GM13976 (cell line): ENCODE data around the gene ABCC6.
"Not testable (repeated sequence)": the region's sequence is repeated elsewhere in the genome, so short reads cannot be mapped to it uniquely, and the experiment has no call there.

Experiments used
- DNase-seq: peaks from one replicate; pipeline ENCODE4 v3.0.0; 2012; ENCODE audit warnings: low spot score
- in situ Hi-C: fragments of 300-500 bp; cut with MboI; formaldehyde crosslinking; loops from one replicate; pipeline ENCODE4 v1.12.0; 2022; ENCODE audit warnings: low sequenced_read_pairs, mixed read lengths, inconsistent platforms; ENCODE audit not compliant: unreplicated experiment
- TF ChIP-seq, protein P1 (sequence below): IDR thresholded peaks from 2 replicates; pipeline ENCODE4 v1.5.1; 2012; ENCODE audit warnings: borderline replicate concordance, mild to moderate bottlenecking; ENCODE audit not compliant: insufficient read depth; ENCODE audit errors: extremely low read depth, missing control alignments, control extremely low read depth

The ABCC6 gene

DNA sequence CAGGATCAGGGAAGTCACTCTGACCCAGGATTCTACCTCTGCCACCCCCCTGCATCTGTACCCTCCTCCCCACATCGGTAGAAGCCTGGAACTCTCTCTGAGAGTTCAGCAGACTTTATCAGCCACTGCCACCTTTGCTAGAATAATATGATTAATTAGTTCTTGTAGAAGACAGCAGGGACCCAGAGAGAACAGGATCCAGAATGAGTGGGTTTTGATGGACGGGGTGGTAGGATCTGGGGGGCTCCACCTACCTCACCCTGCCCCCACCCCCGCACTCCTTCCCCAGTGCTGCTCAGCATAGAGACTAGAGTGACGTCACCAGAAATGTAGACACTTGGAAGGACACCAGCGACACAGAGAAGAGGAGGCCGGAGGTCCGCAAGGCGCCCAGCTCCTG, 33.5 kb downstream of the ABCC6 start:
- in situ Hi-C loops = loop anchor here (10.0 kb wide), 1 partner anchor 415 kb away; no protein-coding TSS in a partner anchor
- no peak for DNase-seq
- TF ChIP-seq, protein P1, sequence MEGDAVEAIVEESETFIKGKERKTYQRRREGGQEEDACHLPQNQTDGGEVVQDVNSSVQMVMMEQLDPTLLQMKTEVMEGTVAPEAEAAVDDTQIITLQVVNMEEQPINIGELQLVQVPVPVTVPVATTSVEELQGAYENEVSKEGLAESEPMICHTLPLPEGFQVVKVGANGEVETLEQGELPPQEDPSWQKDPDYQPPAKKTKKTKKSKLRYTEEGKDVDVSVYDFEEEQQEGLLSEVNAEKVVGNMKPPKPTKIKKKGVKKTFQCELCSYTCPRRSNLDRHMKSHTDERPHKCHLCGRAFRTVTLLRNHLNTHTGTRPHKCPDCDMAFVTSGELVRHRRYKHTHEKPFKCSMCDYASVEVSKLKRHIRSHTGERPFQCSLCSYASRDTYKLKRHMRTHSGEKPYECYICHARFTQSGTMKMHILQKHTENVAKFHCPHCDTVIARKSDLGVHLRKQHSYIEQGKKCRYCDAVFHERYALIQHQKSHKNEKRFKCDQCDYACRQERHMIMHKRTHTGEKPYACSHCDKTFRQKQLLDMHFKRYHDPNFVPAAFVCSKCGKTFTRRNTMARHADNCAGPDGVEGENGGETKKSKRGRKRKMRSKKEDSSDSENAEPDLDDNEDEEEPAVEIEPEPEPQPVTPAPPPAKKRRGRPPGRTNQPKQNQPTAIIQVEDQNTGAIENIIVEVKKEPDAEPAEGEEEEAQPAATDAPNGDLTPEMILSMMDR = no peak

DNA sequence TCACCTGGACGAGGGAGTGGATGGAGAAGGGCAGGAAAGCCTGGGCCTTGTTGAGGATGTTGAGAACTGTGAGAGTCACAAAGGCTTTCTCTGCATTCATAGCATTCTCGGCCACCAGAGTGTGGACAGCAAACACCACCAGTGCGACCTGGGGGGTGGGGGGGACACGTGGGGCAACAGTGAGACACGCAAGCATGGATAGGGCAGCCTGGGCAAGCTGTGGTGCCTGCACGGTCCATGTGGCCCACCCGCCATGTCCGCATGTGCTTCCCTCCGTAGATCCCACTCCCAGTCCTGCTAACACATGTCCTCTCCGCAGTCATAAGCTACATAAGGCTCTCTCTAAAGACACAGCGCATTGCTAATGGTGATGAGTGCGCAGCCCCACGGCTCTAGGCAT, 34.5 kb downstream of the ABCC6 start:
- TF ChIP-seq, protein P1 = no peak
- in situ Hi-C loops = no loop called here
- DNase-seq = no peak

DNA sequence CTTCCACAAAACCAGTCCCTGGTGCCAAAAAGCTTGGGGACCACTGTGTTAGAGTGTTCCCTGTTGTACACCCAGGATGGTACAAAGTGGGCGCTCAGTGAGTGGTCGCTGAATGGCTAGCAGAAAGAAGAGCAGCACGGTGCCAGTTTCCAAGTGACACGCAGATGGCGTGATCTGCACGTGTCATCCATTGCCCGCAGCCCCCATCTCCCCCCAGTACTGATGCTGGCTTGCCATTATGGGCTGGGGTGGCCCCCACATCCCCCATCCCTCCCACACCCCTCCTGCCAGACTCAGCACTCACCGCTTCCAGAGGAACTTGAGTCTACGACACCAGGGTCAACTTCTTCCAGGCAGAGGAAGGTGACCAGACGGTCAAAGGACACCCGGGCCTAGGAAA, 36.5 kb downstream of the ABCC6 start:
- DNase-seq = no peak
- TF ChIP-seq, protein P1 = no peak
- in situ Hi-C loops = no loop called here

DNA sequence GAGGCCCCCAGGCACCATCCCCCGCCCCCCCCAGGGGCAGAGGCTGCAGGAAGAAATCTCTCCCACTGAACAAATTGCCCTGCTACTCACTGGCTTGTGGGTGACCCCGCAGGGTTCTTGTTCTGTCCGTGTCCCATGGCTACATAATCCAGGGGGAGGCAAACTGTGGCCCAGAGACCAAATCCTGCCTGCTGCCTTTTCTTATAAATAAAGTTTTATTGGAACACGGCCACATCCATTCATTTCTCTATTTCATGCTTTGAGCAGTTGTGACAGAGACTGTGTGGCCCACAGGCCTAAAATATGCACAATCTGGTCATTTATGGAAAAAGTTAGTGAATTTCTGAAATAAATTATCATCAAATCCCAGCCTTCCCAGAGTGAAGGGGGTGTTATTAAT, 38.2 kb downstream of the ABCC6 start:
- TF ChIP-seq, protein P1 = no peak
- in situ Hi-C loops = no loop called here
- no peak for DNase-seq

DNA sequence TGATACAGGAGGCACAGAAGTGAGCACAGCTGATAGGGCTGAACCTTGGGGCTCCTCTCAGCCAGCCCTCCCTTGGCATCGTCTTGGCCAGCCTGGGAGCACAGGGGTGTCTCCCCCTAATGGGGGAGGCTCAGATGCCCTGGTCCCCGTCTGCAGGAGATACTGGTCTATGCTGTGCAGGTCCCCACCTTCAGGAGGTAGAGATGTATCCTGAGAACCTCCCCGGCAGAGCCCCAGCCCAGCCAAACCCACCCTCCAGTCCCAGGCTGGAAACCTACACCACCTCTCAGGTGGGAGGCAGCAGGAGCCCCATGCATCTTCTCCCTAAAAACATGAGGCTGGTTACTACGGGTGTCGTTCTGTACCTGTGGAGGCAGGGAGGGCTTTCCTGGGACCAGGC, 38.7 kb downstream of the ABCC6 start:
- TF ChIP-seq, protein P1 = no peak
- DNase-seq = no peak
- in situ Hi-C loops = no loop called here

DNA sequence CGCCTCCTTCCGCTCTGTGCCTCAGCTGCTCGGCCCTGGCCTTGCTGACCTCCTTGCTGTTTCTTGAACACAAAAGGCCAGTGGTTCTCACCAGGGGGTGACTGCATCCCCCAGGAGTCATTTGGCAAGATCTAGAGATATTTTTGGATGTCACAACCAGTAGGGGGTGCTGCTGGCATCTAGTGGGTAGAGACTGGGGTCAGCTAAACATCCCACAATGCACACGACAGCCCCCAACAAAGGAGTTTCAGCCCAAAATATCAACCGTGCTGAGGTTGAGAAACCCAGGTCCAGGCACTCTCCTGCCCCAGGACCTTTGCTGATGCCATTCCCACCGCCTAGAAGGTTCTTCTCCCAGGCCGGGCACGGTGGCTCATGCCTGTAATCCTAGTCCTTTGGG, 39.7 kb downstream of the ABCC6 start:
- TF ChIP-seq, protein P1 = no peak
- in situ Hi-C loops = no loop called here
- no peak for DNase-seq

DNA sequence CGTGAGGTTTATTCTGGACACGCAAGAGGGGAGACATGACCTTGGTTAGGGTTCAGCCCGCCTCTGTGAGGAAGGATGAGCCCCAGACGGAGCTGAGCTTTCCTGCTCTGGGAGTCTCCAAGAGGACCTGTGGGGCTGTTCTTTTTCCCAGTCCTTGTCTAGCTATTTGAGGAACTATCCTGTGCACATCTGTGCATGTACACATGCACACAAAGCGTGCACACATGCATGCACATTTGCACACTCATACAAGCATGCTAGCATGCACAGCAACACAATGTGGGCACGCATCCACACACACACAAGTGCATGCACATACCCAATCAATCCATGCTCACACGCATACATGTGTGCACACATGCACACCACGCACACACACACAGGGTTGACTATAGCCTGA, 40.4 kb downstream of the ABCC6 start:
- TF ChIP-seq, protein P1 = no peak
- in situ Hi-C loops = no loop called here
- no peak for DNase-seq

DNA sequence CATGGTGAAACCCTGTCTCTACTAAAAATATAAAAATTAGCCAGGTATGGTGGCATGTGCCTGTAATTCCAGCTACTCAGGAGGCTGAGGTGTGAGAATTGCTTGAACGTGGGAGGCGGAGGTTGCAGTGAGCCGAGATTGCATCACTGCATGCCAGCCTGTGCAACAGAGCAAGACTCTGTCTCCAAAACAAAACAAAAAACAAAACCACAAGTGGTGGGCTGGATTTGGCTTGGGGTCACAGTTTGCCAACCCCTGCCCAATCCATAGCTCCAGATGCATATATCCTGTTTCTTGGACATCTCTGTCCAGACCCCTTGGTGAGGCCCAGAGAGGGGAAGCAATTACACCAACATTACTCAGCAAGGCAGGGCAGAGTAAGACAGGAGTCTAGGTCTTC, 41.5 kb downstream of the ABCC6 start:
- in situ Hi-C loops, DNase-seq: not testable (repeated sequence)
